Measurements from ENCODE around the gene ST6GALNAC5.

DNA sequence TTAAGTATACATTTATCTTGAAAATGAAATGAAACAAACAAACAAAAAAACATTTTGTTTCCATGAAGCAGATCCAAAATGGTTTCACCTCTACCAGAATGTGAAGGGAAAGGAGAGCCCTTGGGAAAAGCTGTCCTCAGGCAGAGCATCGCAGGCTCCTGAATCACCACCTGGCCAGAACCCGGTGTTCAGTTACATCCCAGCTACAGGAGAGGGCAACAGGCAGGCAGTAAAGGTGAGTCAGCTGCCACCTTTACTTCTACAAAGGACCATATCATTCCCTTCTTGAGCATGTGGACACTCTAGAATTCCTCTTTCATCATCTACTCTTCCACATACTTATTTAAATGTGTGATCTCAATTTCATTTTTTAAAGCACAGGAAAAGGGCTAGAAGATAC is 200.7 kb downstream of the ST6GALNAC5 start:
- TF ChIP-seq, protein P1, sequence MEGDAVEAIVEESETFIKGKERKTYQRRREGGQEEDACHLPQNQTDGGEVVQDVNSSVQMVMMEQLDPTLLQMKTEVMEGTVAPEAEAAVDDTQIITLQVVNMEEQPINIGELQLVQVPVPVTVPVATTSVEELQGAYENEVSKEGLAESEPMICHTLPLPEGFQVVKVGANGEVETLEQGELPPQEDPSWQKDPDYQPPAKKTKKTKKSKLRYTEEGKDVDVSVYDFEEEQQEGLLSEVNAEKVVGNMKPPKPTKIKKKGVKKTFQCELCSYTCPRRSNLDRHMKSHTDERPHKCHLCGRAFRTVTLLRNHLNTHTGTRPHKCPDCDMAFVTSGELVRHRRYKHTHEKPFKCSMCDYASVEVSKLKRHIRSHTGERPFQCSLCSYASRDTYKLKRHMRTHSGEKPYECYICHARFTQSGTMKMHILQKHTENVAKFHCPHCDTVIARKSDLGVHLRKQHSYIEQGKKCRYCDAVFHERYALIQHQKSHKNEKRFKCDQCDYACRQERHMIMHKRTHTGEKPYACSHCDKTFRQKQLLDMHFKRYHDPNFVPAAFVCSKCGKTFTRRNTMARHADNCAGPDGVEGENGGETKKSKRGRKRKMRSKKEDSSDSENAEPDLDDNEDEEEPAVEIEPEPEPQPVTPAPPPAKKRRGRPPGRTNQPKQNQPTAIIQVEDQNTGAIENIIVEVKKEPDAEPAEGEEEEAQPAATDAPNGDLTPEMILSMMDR (IDR thresholded peaks at IDR 0.05), result no peak
- TF ChIP-seq POLR2AphosphoS5 (IDR thresholded peaks at IDR 0.05), result no peak
- no peak for TF ChIP-seq POLR2A (IDR thresholded peaks at IDR 0.05)
- TF ChIP-seq EP300 (IDR thresholded peaks at IDR 0.05), result no peak
